ENCODE results near the gene FIP1L1. TPM values are rescaled to one million over a fixed set of nuclear protein-coding genes. Genes with fewer than 3 reads are reported as not detected.

The FIP1L1 gene
- total RNA-seq, 1 donor from 2014 or later: 31.7 TPM

DNA sequence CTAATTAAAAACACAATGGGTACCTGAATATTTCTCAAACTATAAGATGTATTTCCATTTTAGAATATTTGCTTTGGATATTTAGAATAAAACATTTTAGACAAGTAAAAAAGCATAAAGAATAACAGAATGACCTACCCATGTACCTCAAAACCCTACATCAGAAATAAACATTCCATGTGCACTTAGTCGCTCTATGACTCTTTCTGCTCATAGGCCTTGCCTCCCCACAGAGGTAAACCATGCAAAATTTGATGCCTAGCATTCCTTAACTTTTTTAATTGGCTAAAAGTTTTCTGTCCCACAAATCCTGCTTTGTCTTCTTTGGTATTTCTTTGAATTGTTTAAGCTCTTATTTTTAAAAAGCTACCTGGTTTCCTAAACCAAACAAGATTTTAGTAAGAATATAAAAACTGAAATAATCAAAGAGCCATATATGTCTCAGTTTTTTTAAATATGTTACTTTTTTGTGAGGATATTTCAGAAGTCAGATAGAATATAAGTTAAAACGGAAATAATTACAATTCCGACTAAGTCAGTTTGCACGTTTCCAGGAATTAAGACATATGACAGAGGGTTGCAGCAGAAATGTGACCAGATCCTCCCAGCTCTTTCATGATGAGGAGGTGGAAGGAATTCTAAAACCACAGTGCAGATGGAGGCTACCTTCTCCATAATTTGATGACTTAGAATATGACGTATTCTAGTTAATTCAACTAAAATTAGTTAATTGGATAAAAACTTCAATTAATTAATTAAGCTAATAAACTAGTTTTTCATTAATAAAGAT lies 102.5 kb downstream of the FIP1L1 start:
- intact Hi-C loops (cut with DNase I): no loop called here
- Histone ChIP-seq H3K36me3 (no peaks in the 10 kb centered on the region), H3K4me3 (no peak overlapping the region), H3K27ac (no peak overlapping the region), H3K4me1 (no peaks in the 10 kb centered on the region), H3K9me3 (no peaks in the 10 kb centered on the region), H3K27me3 (no peaks in the 10 kb centered on the region)
- TF ChIP-seq POLR2A (IDR thresholded peaks at IDR 0.05) (no peak), POLR2AphosphoS5 (IDR thresholded peaks at IDR 0.05; ENCODE audit: insufficient read depth in 1 of 2, low read depth in 1 of 2) (no peak)
- TF ChIP-seq, protein P1, sequence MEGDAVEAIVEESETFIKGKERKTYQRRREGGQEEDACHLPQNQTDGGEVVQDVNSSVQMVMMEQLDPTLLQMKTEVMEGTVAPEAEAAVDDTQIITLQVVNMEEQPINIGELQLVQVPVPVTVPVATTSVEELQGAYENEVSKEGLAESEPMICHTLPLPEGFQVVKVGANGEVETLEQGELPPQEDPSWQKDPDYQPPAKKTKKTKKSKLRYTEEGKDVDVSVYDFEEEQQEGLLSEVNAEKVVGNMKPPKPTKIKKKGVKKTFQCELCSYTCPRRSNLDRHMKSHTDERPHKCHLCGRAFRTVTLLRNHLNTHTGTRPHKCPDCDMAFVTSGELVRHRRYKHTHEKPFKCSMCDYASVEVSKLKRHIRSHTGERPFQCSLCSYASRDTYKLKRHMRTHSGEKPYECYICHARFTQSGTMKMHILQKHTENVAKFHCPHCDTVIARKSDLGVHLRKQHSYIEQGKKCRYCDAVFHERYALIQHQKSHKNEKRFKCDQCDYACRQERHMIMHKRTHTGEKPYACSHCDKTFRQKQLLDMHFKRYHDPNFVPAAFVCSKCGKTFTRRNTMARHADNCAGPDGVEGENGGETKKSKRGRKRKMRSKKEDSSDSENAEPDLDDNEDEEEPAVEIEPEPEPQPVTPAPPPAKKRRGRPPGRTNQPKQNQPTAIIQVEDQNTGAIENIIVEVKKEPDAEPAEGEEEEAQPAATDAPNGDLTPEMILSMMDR (IDR thresholded peaks at IDR 0.05): no peak
- no peak for DNase-seq (ENCODE audit: extremely low spot score in 2 of 2)

DNA sequence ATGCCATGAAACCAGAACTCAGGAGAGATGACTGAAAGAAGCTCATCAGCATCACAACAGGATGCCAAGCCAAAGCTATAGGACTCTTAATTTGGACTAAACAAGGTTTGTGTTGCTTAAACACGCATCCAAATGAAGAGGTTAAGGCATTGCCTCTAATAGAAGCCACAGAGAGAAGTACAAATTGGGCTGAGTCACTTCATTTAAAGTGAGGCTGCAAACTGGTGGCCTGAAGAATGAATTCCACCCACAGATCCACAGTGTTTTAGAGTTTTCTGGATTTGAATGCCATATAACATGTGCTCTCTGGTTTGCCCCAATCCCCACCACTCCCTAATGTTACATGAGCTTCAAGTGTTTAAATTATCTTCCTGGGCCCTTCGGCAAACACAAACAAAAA lies 103.5 kb downstream of the FIP1L1 start:
- H3K9me3 ChIP-seq: no peaks in the 10 kb centered on the region
- H3K4me1 ChIP-seq: no peaks in the 10 kb centered on the region
- H3K36me3 ChIP-seq: no peaks in the 10 kb centered on the region
- DNase-seq (ENCODE audit: extremely low spot score in 2 of 2): no peak
- TF ChIP-seq POLR2A (IDR thresholded peaks at IDR 0.05) (no peak), POLR2AphosphoS5 (IDR thresholded peaks at IDR 0.05; ENCODE audit: insufficient read depth in 1 of 2, low read depth in 1 of 2) (no peak)
- TF ChIP-seq, protein P1 (IDR thresholded peaks at IDR 0.05): no peak
- intact Hi-C loops (cut with DNase I): no loop called here
- no peak overlapping the region for H3K27ac ChIP-seq
- H3K27me3 ChIP-seq: no peaks in the 10 kb centered on the region
- no peak overlapping the region for H3K4me3 ChIP-seq

DNA sequence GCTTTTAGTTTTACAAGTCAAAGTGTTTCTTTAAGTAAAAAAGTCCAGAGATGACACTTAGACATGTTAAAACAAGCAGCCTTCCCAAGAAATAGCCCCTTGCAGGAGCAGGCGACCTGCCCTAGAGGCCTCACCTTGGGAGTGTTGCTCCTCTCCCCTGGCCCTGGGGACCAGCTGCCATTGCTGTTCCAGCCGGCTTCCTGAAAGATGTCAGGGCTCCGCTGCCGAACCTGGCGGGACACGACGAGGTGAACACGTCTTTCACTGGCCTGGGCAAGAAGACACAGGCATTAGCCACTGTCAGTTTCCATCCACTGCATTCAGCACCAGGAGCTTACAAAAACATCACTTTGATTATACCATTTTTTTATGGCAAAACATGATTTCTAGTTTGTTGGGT lies 104.1 kb downstream of the FIP1L1 start:
- TF ChIP-seq POLR2AphosphoS5 (IDR thresholded peaks at IDR 0.05; ENCODE audit: insufficient read depth in 1 of 2, low read depth in 1 of 2): no peak
- TF ChIP-seq, protein P1 (IDR thresholded peaks at IDR 0.05): no peak
- TF ChIP-seq POLR2A (IDR thresholded peaks at IDR 0.05): no peak
- H3K4me1 ChIP-seq: no peaks in the 10 kb centered on the region
- intact Hi-C loops (cut with DNase I): no loop called here
- H3K27ac ChIP-seq: no peak overlapping the region
- no peak for DNase-seq (ENCODE audit: extremely low spot score in 2 of 2)
- no peaks in the 10 kb centered on the region for H3K9me3 ChIP-seq
- no peak overlapping the region for H3K4me3 ChIP-seq
- no peaks in the 10 kb centered on the region for H3K36me3 ChIP-seq
- no peaks in the 10 kb centered on the region for H3K27me3 ChIP-seq

DNA sequence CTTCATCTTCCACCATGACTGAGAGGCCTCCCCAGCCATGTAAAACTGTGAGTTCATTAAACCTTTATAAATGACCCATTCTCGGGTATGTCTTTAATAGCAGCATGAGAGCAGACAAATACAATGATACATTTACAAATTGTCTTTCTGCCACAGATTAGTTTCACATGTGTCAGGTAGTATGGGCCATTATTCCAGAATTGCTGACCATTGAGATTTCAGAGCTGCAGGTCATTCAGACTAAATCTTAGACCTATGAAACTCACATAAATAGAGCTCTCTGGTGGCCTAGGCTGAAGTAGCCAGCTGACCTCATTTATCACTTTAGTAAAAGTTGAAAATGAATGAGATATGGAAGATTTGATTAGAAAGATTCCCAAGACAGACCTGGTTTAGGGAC lies 105.8 kb downstream of the FIP1L1 start:
- Histone ChIP-seq H3K27ac (no peak overlapping the region), H3K36me3 (no peaks in the 10 kb centered on the region), H3K4me1 (no peaks in the 10 kb centered on the region), H3K4me3 (no peak overlapping the region), H3K27me3 (no peaks in the 10 kb centered on the region), H3K9me3 (no peaks in the 10 kb centered on the region)
- TF ChIP-seq POLR2A (IDR thresholded peaks at IDR 0.05) (no peak), POLR2AphosphoS5 (IDR thresholded peaks at IDR 0.05; ENCODE audit: insufficient read depth in 1 of 2, low read depth in 1 of 2) (no peak)
- TF ChIP-seq, protein P1 (IDR thresholded peaks at IDR 0.05): no peak
- intact Hi-C loops (cut with DNase I): no loop called here
- no peak for DNase-seq (ENCODE audit: extremely low spot score in 2 of 2)

DNA sequence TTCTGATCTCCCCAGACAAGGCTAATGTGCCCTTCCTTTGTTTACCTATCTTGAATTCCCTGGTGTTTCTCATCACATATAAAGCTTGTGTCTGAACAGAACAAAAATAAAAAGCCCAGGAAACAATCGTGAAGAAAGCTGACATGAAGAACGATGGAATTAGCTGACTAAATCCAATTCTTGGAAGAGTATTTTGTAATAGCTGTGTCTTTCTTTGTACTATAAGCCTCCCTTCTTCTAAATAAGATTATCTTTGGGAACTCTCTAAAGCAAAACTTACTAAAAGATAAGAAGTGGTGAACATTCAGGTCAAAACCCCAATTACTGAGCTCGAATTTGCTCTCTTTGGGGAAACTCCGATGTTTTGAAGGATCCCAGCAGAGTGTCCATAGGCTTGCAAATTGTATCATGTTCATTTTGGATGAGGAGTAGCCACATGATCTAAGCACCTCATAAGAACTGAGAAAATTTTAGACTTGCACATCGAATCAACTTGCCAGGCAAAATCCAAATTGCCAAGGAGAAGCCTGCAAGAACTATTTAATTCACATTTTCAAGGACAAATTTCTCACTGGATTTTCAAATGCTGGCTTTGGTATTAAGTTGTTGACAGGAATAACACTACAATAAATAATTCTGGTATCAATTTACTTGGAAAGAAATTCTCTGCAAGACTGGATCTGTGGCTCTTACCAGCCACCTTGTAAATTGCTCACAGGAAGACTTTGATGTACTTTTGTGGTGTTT lies 107.6 kb downstream of the FIP1L1 start:
- Histone ChIP-seq H3K9me3 (no peaks in the 10 kb centered on the region), H3K27me3 (no peaks in the 10 kb centered on the region), H3K4me3 (no peak overlapping the region), H3K4me1 (peaks cover 3% of the 10 kb centered on the region), H3K27ac (no peak overlapping the region), H3K36me3 (no peaks in the 10 kb centered on the region)
- intact Hi-C loops (cut with DNase I): no loop called here
- DNase-seq (ENCODE audit: extremely low spot score in 2 of 2): no peak
- TF ChIP-seq, protein P1 (IDR thresholded peaks at IDR 0.05): no peak
- TF ChIP-seq POLR2A (IDR thresholded peaks at IDR 0.05): no peak
- no peak for TF ChIP-seq POLR2AphosphoS5 (IDR thresholded peaks at IDR 0.05; ENCODE audit: insufficient read depth in 1 of 2, low read depth in 1 of 2)

Data from vagina (tissue), 2 donors.